Smooth muscle cell of the brain vasculature (primary cell): ENCODE data around the gene GNB3.
"Not testable (repeated sequence)": the region's sequence is repeated elsewhere in the genome, so short reads cannot be mapped to it uniquely, and the experiment has no call there.

Experiments
- DNase-seq: peaks from one replicate; pipeline ENCODE4 v3.0.0-alpha.2; 2012; ENCODE audit warnings: low read depth, low spot score

The GNB3 gene

GRCh38 chr12:6860942-6861341, 20.2 kb downstream of the GNB3 start:
- DNase-seq: no peak

- DNase-seq: no peak
Observed at GRCh38 chr12:6861391-6861790, 20.7 kb downstream of the GNB3 start.

GRCh38 chr12:6863033-6863432, 22.3 kb downstream of the GNB3 start:
- no peak for DNase-seq

- no peak for DNase-seq
Observed at GRCh38 chr12:6863586-6864321, 23.0 kb downstream of the GNB3 start.

GRCh38 chr12:6865307-6865706, 24.6 kb downstream of the GNB3 start:
- DNase-seq: not testable (repeated sequence)

- DNase-seq: no peak
Observed at GRCh38 chr12:6866163-6866919, 25.6 kb downstream of the GNB3 start.

- DNase-seq: no peak
Observed at GRCh38 chr12:6866920-6867412, 26.2 kb downstream of the GNB3 start.

- no peak for DNase-seq
Observed at GRCh38 chr12:6867413-6868210, 26.9 kb downstream of the GNB3 start, which contains the start of gene TPI1. TPI1 (plus strand) TSS chr12:6867531; CDS start chr12:6867567, 36 bp downstream.

- DNase-seq: no peak
Observed at GRCh38 chr12:6868211-6869048, 27.7 kb downstream of the GNB3 start.

- DNase-seq: no peak
Observed at GRCh38 chr12:6869049-6870021, 28.6 kb downstream of the GNB3 start.

- DNase-seq: not testable (repeated sequence)
Observed at GRCh38 chr12:6870304-6870703, 29.6 kb downstream of the GNB3 start.

- no peak for DNase-seq
Observed at GRCh38 chr12:6871052-6871957, 30.6 kb downstream of the GNB3 start.

GRCh38 chr12:6872073-6873048, 31.6 kb downstream of the GNB3 start:
- DNase-seq: no peak

- DNase-seq: peak; percentile 89
Observed at GRCh38 chr12:6873094-6874014, 32.6 kb downstream of the GNB3 start, which contains the start of gene SPSB2. SPSB2 (minus strand) TSS chr12:6873303; CDS start chr12:6872901, 402 bp downstream.

- not testable (repeated sequence) for DNase-seq
Observed at GRCh38 chr12:6874015-6874368, 33.3 kb downstream of the GNB3 start.

GRCh38 chr12:6879824-6880223, 39.1 kb downstream of the GNB3 start:
- not testable (repeated sequence) for DNase-seq
